IMR-90 (cell line): Measurements from ENCODE around the gene NPLOC4. TPM values are rescaled to one million over a fixed set of nuclear protein-coding genes. Genes with fewer than 3 reads are reported as not detected.
A peak's percentile ranks its signal among the peaks of the same experiment; 100 is the strongest.

ENCODE experiments used
- ATAC-seq: fragments of 200-7000 bp; cut with Tn5 transposase; 2 replicates; pipeline ENCODE4 v1.9.1; 2020; ENCODE audit warnings: low read depth, mild to moderate bottlenecking, moderate library complexity
- BruUV-seq: library from RNA; stranded (reverse); fragments of 400-500 nt; replicated peaks from 2 replicates; lab custom pipeline; 2021; lab: Mats Ljungman, UMichigan
- CTCF ChIA-PET: fragments of 300-600 bp; formaldehyde crosslinking; extraction: SDS; loops from one replicate; lab custom pipeline; 2021; ENCODE audit warnings: antibody characterized with exemption; lab: Yijun Ruan, JAX
- POLR2A ChIA-PET: fragments of 300-600 bp; sonication (Branson Sonifier 250); formaldehyde crosslinking; loops from one replicate; lab custom pipeline; 2022; ENCODE audit warnings: antibody characterized with exemption; ENCODE audit not compliant: unreplicated experiment; lab: Charles Lee
- DNase-seq: peaks from one replicate; pipeline ENCODE4 v3.0.0; 2013
- H2AFZ ChIP-seq: replicated peaks from 2 replicates; pipeline ENCODE3; 2013; ENCODE audit warnings: low read length, mild to moderate bottlenecking; ENCODE audit not compliant: poor library complexity
- H2AK5ac ChIP-seq: 2 replicates; pipeline ENCODE4 v1.6.1; 2013; ENCODE audit warnings: low read depth, low read length, inconsistent platforms
- H2AK9ac ChIP-seq: replicated peaks from 2 replicates; pipeline ENCODE3; 2013; ENCODE audit warnings: mild to moderate bottlenecking, low read depth, low read length, moderate library complexity; ENCODE audit not compliant: poor library complexity
- H2BK120ac ChIP-seq: 2 replicates; pipeline ENCODE4 v1.6.1; 2013; ENCODE audit warnings: low read depth, low read length, inconsistent platforms
- H2BK15ac ChIP-seq: 3 replicates; pipeline ENCODE4 v1.6.1; 2013; ENCODE audit warnings: low read depth, low read length, inconsistent platforms
- H2BK20ac ChIP-seq: 2 replicates; pipeline ENCODE4 v1.6.1; 2013; ENCODE audit warnings: low read depth, mild to moderate bottlenecking, inconsistent platforms, low read length, moderate library complexity
- H2BK5ac ChIP-seq: 2 replicates; pipeline ENCODE4 v1.6.1; 2013; ENCODE audit warnings: mild to moderate bottlenecking, low read depth, low read length, inconsistent platforms; ENCODE audit not compliant: poor library complexity, severe bottlenecking
- H3K14ac ChIP-seq: replicated peaks from 2 replicates; pipeline ENCODE4 v1.6.1; 2013; ENCODE audit warnings: low read depth, low read length, inconsistent platforms
- H3K18ac ChIP-seq: 2 replicates; pipeline ENCODE4 v1.6.1; 2013; ENCODE audit warnings: low read depth, low read length, control low read depth
- H3K23ac ChIP-seq: 2 replicates; pipeline ENCODE4 v1.6.1; 2013; ENCODE audit warnings: low read depth, low read length, inconsistent platforms
- H3K27ac ChIP-seq: 2 replicates; pipeline ENCODE4 v1.5.1; 2013; ENCODE audit warnings: mild to moderate bottlenecking, control low read depth, low read length; ENCODE audit not compliant: insufficient read depth
- H3K27me3 ChIP-seq: 2 replicates; pipeline ENCODE4 v1.6.1; 2013; ENCODE audit warnings: low read length; ENCODE audit not compliant: control insufficient read depth, insufficient read depth
- H3K36me3 ChIP-seq: 2 replicates; pipeline ENCODE4 v1.6.1; 2013; ENCODE audit warnings: low read length, mixed read lengths; ENCODE audit not compliant: control insufficient read depth, insufficient read depth
- H3K4ac ChIP-seq: 2 replicates; pipeline ENCODE4 v1.6.1; 2013; ENCODE audit warnings: low read depth, low read length, inconsistent platforms
- H3K4me1 ChIP-seq: 2 replicates; pipeline ENCODE4 v1.6.1; 2013; ENCODE audit warnings: low read length, mixed read lengths; ENCODE audit not compliant: control insufficient read depth, insufficient read depth
- H3K4me2 ChIP-seq: 2 replicates; pipeline ENCODE4 v1.6.1; 2013; ENCODE audit warnings: low read depth, mild to moderate bottlenecking, control low read depth, low read length, moderate library complexity
- H3K4me3 ChIP-seq: 2 replicates; pipeline ENCODE4 v1.5.1; 2013; ENCODE audit warnings: low read depth, mild to moderate bottlenecking, control low read depth, low read length, moderate library complexity; ENCODE audit not compliant: insufficient read depth
- H3K56ac ChIP-seq: 2 replicates; pipeline ENCODE4 v1.6.1; 2013; ENCODE audit warnings: low read length, inconsistent platforms; ENCODE audit not compliant: insufficient read depth; ENCODE audit errors: extremely low read depth
- H3K79me1 ChIP-seq, 2 experiments: 2 replicates each; pipeline ENCODE4 v1.6.1; 2013; ENCODE audit warnings: low read length in 2 of 2, inconsistent platforms in 1 of 2, low read depth in 1 of 2
- H3K9ac ChIP-seq: 2 replicates; pipeline ENCODE4 v1.6.1; 2013; ENCODE audit warnings: low read depth, low read length, control low read depth
- H3K9me1 ChIP-seq: 2 replicates; pipeline ENCODE4 v1.6.1; 2013; ENCODE audit warnings: low read length, inconsistent platforms; ENCODE audit not compliant: insufficient read depth
- H3K9me3 ChIP-seq: 2 replicates; pipeline ENCODE4 v1.6.1; 2013; ENCODE audit warnings: low read length; ENCODE audit not compliant: control insufficient read depth, insufficient read depth
- H4K20me1 ChIP-seq: 2 replicates; pipeline ENCODE4 v1.6.1; 2013; ENCODE audit warnings: low read length, inconsistent platforms; ENCODE audit not compliant: insufficient read depth
- H4K5ac ChIP-seq: 2 replicates; pipeline ENCODE4 v1.6.1; 2013; ENCODE audit warnings: mild to moderate bottlenecking, low read depth, low read length, control low read depth
- H4K8ac ChIP-seq, 2 experiments: 2 replicates each; pipeline ENCODE4 v1.6.1; 2013; ENCODE audit warnings: low read depth in 2 of 2, low read length in 2 of 2, control low read depth in 1 of 2, inconsistent platforms in 1 of 2
- H4K91ac ChIP-seq: 2 replicates; pipeline ENCODE4 v1.6.1; 2013; ENCODE audit warnings: low read depth, low read length, inconsistent platforms; ENCODE audit not compliant: insufficient read depth
- CEBPB ChIP-seq: IDR thresholded peaks from 2 replicates; pipeline ENCODE4 v1.6.1; 2012; ENCODE audit warnings: low read depth, low read length, improper control_type of control experiment
- CHD1 ChIP-seq: IDR thresholded peaks from 2 replicates; pipeline ENCODE4 v1.6.1; 2012; ENCODE audit warnings: low read depth, low read length, improper control_type of control experiment
- WGBS, 2 experiments: methylation state at CpG; one replicate each; pipeline versions ENCODE4 v1.1.5 to v1.1.7; 2013; ENCODE audit warnings: missing lambda C conversion rate in 2 of 2; ENCODE audit not compliant: insufficient read length in 1 of 2; ENCODE audit errors: extremely low coverage in 2 of 2; 5-methylcytosine and 5-hydroxymethylcytosine counted together
- dilution Hi-C: fragments of 300-500 bp; cut with HindIII; formaldehyde crosslinking; loops from one replicate; pipeline ENCODE4 v1.14.3; 2018; ENCODE audit warnings: low sequenced_read_pairs; ENCODE audit not compliant: unreplicated experiment
- in situ Hi-C: fragments of 300-500 bp; cut with MboI; formaldehyde crosslinking; loops from 3 replicates; pipeline ENCODE4 v1.14.3; 2019; ENCODE audit warnings: low sequenced_read_pairs, inconsistent platforms, mixed read lengths
- intact Hi-C: fragments of 100-400 bp; cut with micrococcal nuclease; formaldehyde crosslinking; loops from 2 replicates; pipeline ENCODE4 v1.10.0; 2022
- polyA plus RNA-seq, 3 experiments: library from polyadenylated mRNA; depleted of rRNA; stranded (reverse); fragments of >200 nt; gene quantifications; 2 replicates each; pipeline ENCODE4 v1.2.3, GENCODE V29; 2012; ENCODE audit warnings: low replicate concordance in 1 of 3
- total RNA-seq: library from RNA; depleted of rRNA; stranded (reverse); fragments of >200 nt; gene quantifications from 2 replicates; pipeline ENCODE4 v1.2.3, GENCODE V29; 2012

NPLOC4 gene
- total and polyA plus RNA-seq, 2 of the 4 experiments (the other 2 are of a cell fraction) = 70.4 to 78.3 TPM

GRCh38 chr17:81583589-81584342 lies 53.1 kb downstream of the NPLOC4 start:
- ChIA-PET CTCF (interaction anchor here (1.4 kb wide), 1 partner anchor 9 kb away, joined by 3 read pairs; no protein-coding TSS in a partner anchor), POLR2A (no interaction called here)
- ATAC-seq (peak; percentile 60), DNase-seq (peak; percentile 68)
- in situ Hi-C loops = no loop called here
- Histone ChIP-seq H2BK5ac (no peak overlapping the region), H3K79me1 (peaks cover 12 to 70% of the 10 kb centered on the region in 2 experiments; a peak in 3 of 4 replicates), H2BK20ac (no peak overlapping the region), H2AK9ac (no peak overlapping the region), H4K5ac (no peak overlapping the region), H3K9me1 (peaks cover 36% of the 10 kb centered on the region), H4K8ac (0 out of 4 replicates have a peak overlapping the region, but pooled peaks of 1 of the 2 experiments have one; percentile 22), H3K14ac (0 out of 2 replicates have a peak overlapping the region, but pooled peaks have one; percentile 39), H3K4me2 (no peak overlapping the region), H3K27ac (no peak overlapping the region; the same call in 1 of the 2 replicates), H3K9me3 (no peaks in the 10 kb centered on the region), H3K4ac (no peak overlapping the region; the same call in 1 of the 2 replicates), H2AK5ac (no peak overlapping the region; the same call in 1 of the 2 replicates), H3K18ac (no peak overlapping the region), H4K91ac (no peak overlapping the region), H3K27me3 (no peaks in the 10 kb centered on the region), H2AFZ (no peak overlapping the region), H3K23ac (peak overlapping the region; percentile 21; the same call in 1 of the 2 replicates), H4K20me1 (peaks cover 64% of the 10 kb centered on the region), H2BK120ac (no peak overlapping the region), H3K9ac (no peak overlapping the region), H3K56ac (no peak overlapping the region), H2BK15ac (no peak overlapping the region), H3K4me3 (no peak overlapping the region), H3K4me1 (peaks cover 16% of the 10 kb centered on the region), H3K36me3 (peaks cover 44% of the 10 kb centered on the region)
- dilution Hi-C loops = no loop called here
- intact Hi-C loops = no loop called here
- no TSS peak for BruUV-seq
- WGBS, 2 experiments = 90% methylated on average over 4 of the region's 6 CpGs; no CpG with 5 or more reads in 1 of the 2 experiments
- no peak for TF ChIP-seq CHD1
- no peak for TF ChIP-seq CEBPB
